Adipocyte (in vitro differentiated cells): ENCODE data around the gene FBXO44.

Source experiments
- DNase-seq: peaks from one replicate; pipeline ENCODE4 v3.0.0-alpha.2; 2015; ENCODE audit warnings: low read depth
- H3K27me3 ChIP-seq: replicated peaks from 2 replicates; pipeline ENCODE4 v1.7.0; 2013; ENCODE audit warnings: mild to moderate bottlenecking, low read length, moderate library complexity; ENCODE audit not compliant: control insufficient read depth, insufficient read depth
- H3K36me3 ChIP-seq: 2 replicates; pipeline ENCODE4 v1.7.0; 2013; ENCODE audit warnings: low read length, mild to moderate bottlenecking, moderate library complexity; ENCODE audit not compliant: control insufficient read depth, insufficient read depth, severe bottlenecking
- H3K4me1 ChIP-seq: 2 replicates; pipeline ENCODE4 v1.7.0; 2013; ENCODE audit warnings: mild to moderate bottlenecking, low read length, moderate library complexity; ENCODE audit not compliant: control insufficient read depth, insufficient read depth
- H3K4me3 ChIP-seq: 2 replicates; pipeline ENCODE4 v1.7.0; 2013; ENCODE audit warnings: mild to moderate bottlenecking, low read length, moderate library complexity
- H3K9ac ChIP-seq: 2 replicates; pipeline ENCODE4 v1.7.0; 2013; ENCODE audit warnings: mild to moderate bottlenecking, low read length, moderate library complexity
- H3K9me3 ChIP-seq: 2 replicates; pipeline ENCODE4 v1.7.0; 2013; ENCODE audit warnings: mild to moderate bottlenecking, low read length, moderate library complexity; ENCODE audit not compliant: control insufficient read depth

FBXO44 gene

DNA sequence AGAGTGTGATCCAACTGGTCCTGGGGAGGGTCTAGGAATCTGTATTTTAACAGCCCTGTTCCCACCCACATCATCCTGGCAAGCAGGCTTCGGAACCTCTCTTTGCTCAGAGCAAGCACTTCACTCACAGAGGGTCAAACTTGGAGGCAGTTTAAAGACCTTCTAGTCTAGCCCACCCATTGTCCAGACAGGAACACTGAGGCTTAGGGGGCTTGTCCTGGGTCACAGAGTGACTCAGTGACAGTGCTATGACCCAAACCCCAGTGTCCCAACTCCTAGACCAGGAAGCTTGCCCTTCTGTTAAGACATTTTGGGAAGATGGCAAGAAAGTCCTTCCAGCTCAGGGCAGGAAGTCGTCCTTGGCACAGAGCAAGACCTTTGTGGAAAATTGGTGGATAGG is 36.9 kb upstream of the FBXO44 start:
- DNase-seq: no peak
- H3K36me3 ChIP-seq: no peaks in the 10 kb centered on the region
- no peak overlapping the region for H3K9ac ChIP-seq
- no peaks in the 10 kb centered on the region for H3K4me1 ChIP-seq
- H3K4me3 ChIP-seq: no peak overlapping the region
- H3K9me3 ChIP-seq: peaks cover 14% of the 10 kb centered on the region
- peaks cover 82% of the 10 kb centered on the region for H3K27me3 ChIP-seq

DNA sequence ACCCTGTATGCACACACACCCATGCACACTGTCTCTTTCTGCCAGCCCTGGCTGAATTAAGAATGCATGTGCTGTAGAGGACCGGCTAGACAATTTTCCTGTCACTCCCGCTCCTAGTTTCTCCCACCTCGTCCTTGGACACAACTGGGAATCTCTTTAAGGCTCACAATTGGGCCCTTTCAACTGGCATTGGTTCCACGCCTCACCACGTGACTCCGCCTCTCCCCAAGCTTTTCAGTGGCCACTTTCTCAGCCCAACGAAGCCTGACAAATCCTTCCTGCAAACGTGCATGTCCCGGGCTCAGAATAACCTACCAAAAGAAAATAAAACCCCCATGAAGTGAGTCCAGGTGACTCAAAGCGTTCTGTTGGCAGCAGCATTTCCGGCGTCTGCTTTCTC is 34.3 kb upstream of the FBXO44 start:
- H3K9ac ChIP-seq: no peak overlapping the region
- H3K36me3 ChIP-seq: no peaks in the 10 kb centered on the region
- peaks cover 66% of the 10 kb centered on the region for H3K27me3 ChIP-seq
- H3K9me3 ChIP-seq: peaks cover 4% of the 10 kb centered on the region
- H3K4me3 ChIP-seq: no peak overlapping the region
- no peaks in the 10 kb centered on the region for H3K4me1 ChIP-seq
- no peak for DNase-seq

DNA sequence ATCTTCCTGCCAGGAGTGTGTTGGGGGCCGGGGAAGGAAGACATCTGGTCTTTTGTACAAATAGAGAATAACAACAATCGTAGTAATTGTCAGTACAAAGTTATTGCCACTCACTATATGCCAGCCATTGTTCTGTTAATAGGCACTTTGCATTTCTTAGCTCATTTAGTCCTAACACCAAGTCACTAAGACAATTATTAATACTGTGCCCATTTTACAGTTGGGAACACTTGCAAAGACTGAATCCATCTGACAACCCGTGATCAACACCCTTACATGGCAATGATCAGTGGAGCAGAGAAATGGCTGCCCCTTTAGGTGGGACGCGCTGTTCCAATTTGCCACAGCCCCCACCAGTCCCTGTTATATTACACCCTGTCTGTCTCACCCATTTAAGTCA is 33.8 kb upstream of the FBXO44 start:
- DNase-seq: no peak
- H3K4me1 ChIP-seq: no peaks in the 10 kb centered on the region
- peaks cover 66% of the 10 kb centered on the region for H3K27me3 ChIP-seq
- peaks cover 4% of the 10 kb centered on the region for H3K9me3 ChIP-seq
- H3K36me3 ChIP-seq: no peaks in the 10 kb centered on the region
- no peak overlapping the region for H3K4me3 ChIP-seq
- no peak overlapping the region for H3K9ac ChIP-seq

DNA sequence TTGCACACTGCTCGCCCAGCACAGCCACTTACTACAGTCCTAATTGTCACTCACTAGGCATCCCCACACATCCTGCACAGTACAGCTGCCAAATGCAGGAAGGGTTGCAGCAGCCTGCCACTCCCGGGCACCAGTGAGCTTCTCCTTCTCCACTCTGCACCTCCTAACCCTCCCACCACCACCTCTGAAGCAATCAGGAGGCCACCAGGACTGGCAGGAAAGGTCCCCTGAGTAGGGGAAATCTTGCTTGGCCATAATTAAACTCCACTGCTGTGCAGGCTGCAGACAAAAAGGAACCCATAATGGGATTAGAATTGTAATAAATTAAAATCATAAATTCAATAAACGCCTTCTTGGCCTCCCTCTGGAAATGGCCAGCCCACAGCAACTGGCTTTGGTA is 32.3 kb upstream of the FBXO44 start:
- Histone ChIP-seq H3K4me3 (no peak overlapping the region), H3K9ac (no peak overlapping the region), H3K4me1 (no peaks in the 10 kb centered on the region), H3K36me3 (no peaks in the 10 kb centered on the region), H3K27me3 (peaks cover 58% of the 10 kb centered on the region), H3K9me3 (peaks cover 4% of the 10 kb centered on the region)
- DNase-seq: no peak

DNA sequence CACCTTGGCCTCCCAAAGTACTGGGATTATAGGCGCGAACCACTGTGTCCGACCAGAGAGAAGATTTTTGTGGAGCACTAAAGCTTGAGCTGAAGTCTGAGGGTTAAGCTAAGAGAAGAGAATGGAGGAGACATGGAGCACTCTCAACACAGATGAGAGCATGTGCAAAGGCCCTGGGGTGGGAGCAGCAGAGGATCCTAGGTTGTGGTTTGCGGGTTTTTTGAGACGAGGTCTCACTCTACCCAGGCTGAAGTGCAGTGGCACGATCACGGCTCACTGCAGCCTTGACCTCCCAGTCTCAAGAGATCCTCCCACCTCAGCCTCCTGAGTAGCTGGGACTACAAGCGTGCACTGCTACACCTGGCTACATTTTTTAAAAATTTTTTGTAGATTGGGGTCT is 31.0 kb upstream of the FBXO44 start:
- DNase-seq: no peak
- no peaks in the 10 kb centered on the region for H3K4me1 ChIP-seq
- H3K36me3 ChIP-seq: no peaks in the 10 kb centered on the region

DNA sequence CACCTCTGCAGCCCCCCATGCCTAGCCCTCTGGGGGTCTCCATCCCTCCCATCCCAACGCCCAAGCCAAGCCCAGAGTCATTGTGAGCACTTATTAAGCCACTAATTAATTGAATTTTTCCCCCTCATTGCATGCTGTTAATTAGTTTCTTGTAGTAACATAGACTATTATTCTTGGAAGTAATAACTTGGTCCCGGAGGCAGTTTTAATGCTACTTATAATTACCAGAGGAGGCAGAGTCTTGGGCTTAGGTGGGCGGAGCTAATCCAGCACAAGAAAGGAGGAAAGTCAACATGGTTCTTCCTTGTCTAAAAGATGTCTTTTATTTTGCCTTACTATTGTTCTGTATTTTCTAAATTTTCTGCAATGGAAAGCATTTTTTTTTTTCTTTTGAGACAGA is 28.1 kb upstream of the FBXO44 start:
- H3K36me3 ChIP-seq: no peaks in the 10 kb centered on the region
- H3K4me1 ChIP-seq: peaks cover 6% of the 10 kb centered on the region
- peaks cover 42% of the 10 kb centered on the region for H3K27me3 ChIP-seq
- H3K9ac ChIP-seq: no peak overlapping the region
- H3K4me3 ChIP-seq: no peak overlapping the region
- H3K9me3 ChIP-seq: no peaks in the 10 kb centered on the region
- no peak for DNase-seq

More for the DNA sequence above, 31.0 kb upstream of the FBXO44 start:
- Histone ChIP-seq H3K4me3 (no peak overlapping the region), H3K9me3 (peaks cover 4% of the 10 kb centered on the region), H3K9ac (no peak overlapping the region), H3K27me3 (peaks cover 45% of the 10 kb centered on the region)

DNA sequence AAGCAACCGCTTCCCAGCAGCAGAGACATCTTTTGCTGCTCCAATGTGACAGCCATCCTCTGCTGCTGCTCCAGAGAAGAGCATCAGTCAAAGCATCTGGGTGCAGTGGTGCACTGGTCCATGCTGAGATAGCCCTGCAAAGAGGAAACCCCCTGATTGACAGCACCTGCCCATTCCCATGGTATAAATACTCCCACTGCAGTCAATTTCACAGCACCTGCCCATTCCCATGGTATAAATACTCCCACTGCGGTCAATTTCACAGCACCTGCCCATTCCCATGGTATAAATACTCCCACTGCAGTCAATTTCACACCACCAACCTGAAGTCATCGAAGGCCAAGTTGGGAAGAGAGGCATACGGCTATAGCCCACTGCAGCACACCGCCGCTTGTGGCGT is 25.9 kb upstream of the FBXO44 start:
- peaks cover 6% of the 10 kb centered on the region for H3K4me1 ChIP-seq
- peaks cover 44% of the 10 kb centered on the region for H3K27me3 ChIP-seq
- no peaks in the 10 kb centered on the region for H3K9me3 ChIP-seq
- no peaks in the 10 kb centered on the region for H3K36me3 ChIP-seq
- no peak overlapping the region for H3K4me3 ChIP-seq
- no peak overlapping the region for H3K9ac ChIP-seq
- DNase-seq: no peak

DNA sequence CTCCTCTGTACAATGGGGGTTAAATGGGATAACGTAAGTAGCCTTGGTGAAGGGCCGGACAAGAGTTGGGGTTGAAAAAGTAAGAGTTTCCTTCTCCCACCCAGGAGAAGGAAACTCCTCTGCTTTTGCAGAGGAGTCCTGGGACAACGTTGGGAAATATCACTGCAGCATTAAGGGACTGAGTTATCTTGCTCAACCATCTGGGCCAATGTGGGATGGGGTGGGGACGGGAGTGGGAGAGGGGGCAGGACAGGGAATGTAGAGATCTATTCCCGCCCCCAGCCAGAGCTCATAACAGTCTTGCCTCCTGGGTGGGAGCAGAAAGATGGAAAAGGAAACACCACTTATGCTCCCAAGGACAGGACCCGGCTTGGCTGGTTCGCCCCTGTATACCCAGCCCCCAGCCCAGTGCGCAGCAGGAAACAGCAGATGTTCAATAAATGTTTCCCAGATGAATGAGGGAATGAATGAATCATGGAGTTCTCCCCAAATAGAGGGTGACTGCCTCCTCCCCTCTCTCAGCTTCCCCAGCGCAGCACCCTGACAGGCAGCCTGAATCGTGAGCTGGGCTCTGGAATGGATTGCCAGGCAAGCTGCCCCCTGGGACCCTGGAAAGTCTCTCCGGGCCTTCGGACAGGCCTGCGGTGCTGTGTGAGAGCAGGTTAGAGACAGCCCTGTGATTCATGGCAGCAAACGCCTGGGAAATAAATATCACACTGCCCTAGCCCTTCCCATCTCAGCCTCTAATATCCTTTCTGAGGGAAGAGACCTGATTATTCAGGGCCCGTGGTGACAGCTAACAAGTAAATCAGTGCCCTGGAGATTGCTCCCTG is 25.3 kb upstream of the FBXO44 start:
- Histone ChIP-seq H3K36me3 (no peaks in the 10 kb centered on the region), H3K27me3 (peaks cover 48% of the 10 kb centered on the region), H3K4me3 (no peak overlapping the region), H3K9me3 (no peaks in the 10 kb centered on the region), H3K4me1 (peaks cover 6% of the 10 kb centered on the region), H3K9ac (no peak overlapping the region)
- no peak for DNase-seq

DNA sequence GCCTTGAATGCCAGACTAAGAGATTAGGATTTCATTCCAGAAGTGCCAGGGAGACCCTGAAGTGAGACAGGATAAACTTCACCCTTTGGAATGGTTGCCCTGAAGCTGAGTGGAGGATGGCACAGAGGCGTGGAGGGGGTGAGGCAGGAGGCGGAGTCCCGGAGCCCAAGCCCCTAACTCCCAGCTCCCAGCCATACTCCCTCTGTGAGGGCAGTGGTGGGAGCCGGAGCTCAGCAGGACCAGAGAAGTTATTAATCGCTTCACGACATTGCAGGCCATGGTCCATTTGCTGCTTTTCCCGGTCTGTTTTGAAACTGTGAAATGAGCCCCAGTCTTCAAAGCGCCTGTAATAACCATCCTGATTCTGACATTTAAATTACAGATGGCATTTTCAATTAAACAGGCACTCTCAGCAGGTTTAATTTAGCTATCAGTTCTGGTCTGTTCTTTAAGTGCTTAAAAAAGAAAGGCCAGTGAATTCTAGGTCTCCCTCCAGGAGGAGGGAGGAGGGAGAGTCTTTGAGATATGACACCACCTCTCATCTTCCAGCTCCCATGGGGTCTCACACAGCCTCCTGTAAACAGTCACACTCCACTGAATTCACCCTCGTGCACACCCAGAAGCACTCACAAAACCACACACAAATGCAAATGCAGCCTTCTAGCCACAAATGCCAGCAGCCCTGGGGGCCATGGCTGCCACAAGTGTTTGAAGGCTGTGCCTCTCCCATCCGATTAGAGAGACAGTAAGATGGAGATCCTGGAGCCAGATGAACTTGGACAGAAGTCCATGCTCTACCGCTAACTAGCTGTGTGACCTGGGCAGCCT is 20.1 kb upstream of the FBXO44 start:
- peaks cover under 1% of the 10 kb centered on the region for H3K4me1 ChIP-seq
- no peaks in the 10 kb centered on the region for H3K9me3 ChIP-seq
- no peak overlapping the region for H3K9ac ChIP-seq
- no peak overlapping the region for H3K4me3 ChIP-seq
- DNase-seq: no peak
- no peaks in the 10 kb centered on the region for H3K36me3 ChIP-seq
- peaks cover 65% of the 10 kb centered on the region for H3K27me3 ChIP-seq

DNA sequence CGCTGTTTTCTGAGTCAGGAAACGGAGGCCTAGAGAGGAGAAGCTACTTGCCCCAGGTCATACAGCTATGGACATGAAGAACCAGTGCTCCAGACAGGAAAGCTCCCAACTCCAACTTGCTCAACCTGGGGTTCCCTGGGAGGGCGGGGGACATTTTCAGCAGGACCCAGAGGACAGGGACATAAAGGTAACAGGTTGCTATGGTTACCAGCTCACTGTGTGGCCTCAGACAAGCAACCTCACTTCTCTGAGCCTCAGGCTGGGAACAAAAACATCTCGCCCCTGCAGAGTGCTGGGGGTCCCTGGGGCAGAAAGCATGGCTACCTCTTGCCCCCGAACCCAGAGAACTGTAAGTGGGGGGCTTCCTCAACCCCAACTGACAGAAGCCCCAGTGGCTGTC is 16.6 kb upstream of the FBXO44 start:
- Histone ChIP-seq H3K27me3 (peaks cover 46% of the 10 kb centered on the region), H3K9me3 (no peaks in the 10 kb centered on the region), H3K4me1 (no peaks in the 10 kb centered on the region), H3K36me3 (no peaks in the 10 kb centered on the region), H3K9ac (no peak overlapping the region), H3K4me3 (no peak overlapping the region)
- DNase-seq: no peak

DNA sequence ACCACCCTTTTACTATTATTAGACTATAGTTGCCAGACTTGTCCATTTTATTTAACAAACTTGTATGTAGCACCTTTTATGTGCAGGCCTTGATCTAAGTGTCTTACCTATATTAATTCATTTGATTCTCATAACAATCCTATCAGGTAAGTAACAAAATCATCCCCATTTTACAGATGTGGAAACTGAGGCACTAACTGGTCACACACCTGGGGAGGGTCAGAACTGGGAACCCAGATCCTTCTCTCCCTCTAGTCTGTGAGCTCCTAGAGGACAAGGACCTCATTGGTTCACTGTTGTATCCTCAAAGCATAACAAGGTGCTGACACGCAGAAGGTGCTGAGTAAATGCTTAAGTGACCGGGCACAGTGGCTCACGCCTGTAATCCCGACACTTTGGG is 15.3 kb upstream of the FBXO44 start:
- Histone ChIP-seq H3K4me1 (no peaks in the 10 kb centered on the region), H3K27me3 (peaks cover 42% of the 10 kb centered on the region), H3K4me3 (no peak overlapping the region), H3K9me3 (no peaks in the 10 kb centered on the region), H3K9ac (no peak overlapping the region), H3K36me3 (no peaks in the 10 kb centered on the region)
- no peak for DNase-seq
